Ascending aorta (tissue), 2 donors: ENCODE measurements around the gene SIRPB1. TPM values are rescaled to one million over a fixed set of nuclear protein-coding genes. Genes with fewer than 3 reads are reported as not detected.
"Not testable (repeated sequence)": the region's sequence is repeated elsewhere in the genome, so short reads cannot be mapped to it uniquely, and the experiment has no call there.

Experiments
- DNase-seq, 2 donors: peaks; one replicate each; pipeline ENCODE4 v3.0.0-alpha.2; 2019; ENCODE audit warnings: low spot score in 2 of 2
- H3K27ac ChIP-seq, 2 donors: fragments of 200-600 bp; sonication (generic); one replicate each; pipeline ENCODE4 v1.5.1; 2016 to 2017; ENCODE audit warnings: mild to moderate bottlenecking in 1 of 2
- H3K27me3 ChIP-seq: fragments of 200-600 bp; sonication (generic); one replicate; pipeline ENCODE4 v1.5.1; 2017
- H3K36me3 ChIP-seq, 2 donors: fragments of 200-600 bp; sonication (generic); one replicate each; pipeline ENCODE4 v1.5.1; 2016
- H3K4me1 ChIP-seq, 2 donors: fragments of 200-600 bp; sonication (generic); one replicate each; pipeline ENCODE4 v1.5.1; 2016 to 2017; ENCODE audit warnings: mild to moderate bottlenecking in 1 of 2
- H3K4me3 ChIP-seq, 2 donors: fragments of 200-600 bp; sonication (generic); one replicate each; pipeline ENCODE4 v1.5.1; 2016 to 2017; ENCODE audit warnings: mild to moderate bottlenecking in 1 of 2
- H3K9me3 ChIP-seq, 2 donors: fragments of 200-600 bp; sonication (generic); one replicate each; pipeline ENCODE4 v1.5.1; 2016
- intact Hi-C: fragments of 100-400 bp; cut with DNase I; formaldehyde crosslinking; loops from one replicate; pipeline ENCODE4 v1.15.1; 2023
- total RNA-seq: library from RNA; depleted of rRNA; stranded (reverse); fragments of >200 nt; gene quantifications from one replicate; pipeline ENCODE4 v1.1.0, GENCODE V29; 2016
- TF ChIP-seq, protein P1 (sequence below), 3 experiments: fragments of 200-600 bp in 2 of 3; fragments of 450-650 bp in 1 of 3; sonication (generic) in 2 of 3; IDR thresholded peaks; one replicate each; pipeline ENCODE4 v1.5.1; 2016 to 2019; ENCODE audit warnings: antibody characterized with exemption in 3 of 3, mild to moderate bottlenecking in 1 of 3, moderate library complexity in 1 of 3

SIRPB1 gene
- total RNA-seq, 1 donor from 2014 or later = 0.43 TPM

DNA sequence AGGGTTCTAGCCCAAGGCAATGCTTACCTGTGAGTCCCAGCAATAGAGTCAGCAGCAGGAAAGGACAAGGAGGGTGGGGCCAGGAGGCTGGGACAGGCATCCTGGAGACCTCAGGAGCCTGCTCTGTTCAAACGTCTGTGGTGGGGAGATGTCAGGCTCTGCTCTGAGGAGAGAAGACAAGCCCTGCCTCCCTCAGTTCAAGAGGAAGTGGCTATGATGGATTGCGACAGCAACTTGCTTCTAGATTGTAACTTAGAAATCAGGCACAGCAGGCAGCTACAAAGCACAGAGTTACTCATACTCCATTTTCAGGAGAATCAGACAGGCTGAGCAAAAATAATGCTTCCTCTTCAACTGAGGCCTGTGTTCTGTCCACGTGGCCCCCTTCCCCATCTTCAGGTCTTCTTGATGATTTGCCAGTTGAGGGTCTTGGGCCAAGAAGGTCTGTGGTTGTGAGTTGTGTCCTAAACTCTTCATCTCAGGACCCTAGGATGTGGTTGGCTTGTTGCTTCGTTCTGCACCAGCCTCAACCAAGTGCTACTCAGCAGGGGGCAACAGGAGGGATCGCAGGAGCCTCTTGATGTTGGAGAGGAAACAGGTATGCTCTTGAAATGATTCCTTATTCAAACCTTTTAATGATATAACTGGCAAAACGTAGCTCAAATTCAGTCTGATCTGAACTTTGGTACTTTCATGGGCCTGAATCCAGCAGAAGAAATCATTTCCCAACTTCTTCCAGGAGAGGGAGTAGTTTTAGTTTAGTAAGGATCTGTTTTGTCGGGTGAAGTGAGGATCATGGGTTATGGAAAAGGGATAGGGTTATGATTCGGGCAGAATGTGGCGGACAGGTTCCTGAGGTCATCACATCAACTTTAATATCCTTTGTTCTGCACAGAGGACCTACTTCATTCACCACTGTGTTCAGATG lies 31.0 kb downstream of the SIRPB1 start:
- Histone ChIP-seq H3K4me1 (no peaks in the 10 kb centered on the region), H3K9me3 (no peaks in the 10 kb centered on the region), H3K27ac (no peak overlapping the region), H3K4me3 (no peak overlapping the region), H3K36me3 (no peaks in the 10 kb centered on the region), H3K27me3 (no peaks in the 10 kb centered on the region)
- TF ChIP-seq, protein P1, sequence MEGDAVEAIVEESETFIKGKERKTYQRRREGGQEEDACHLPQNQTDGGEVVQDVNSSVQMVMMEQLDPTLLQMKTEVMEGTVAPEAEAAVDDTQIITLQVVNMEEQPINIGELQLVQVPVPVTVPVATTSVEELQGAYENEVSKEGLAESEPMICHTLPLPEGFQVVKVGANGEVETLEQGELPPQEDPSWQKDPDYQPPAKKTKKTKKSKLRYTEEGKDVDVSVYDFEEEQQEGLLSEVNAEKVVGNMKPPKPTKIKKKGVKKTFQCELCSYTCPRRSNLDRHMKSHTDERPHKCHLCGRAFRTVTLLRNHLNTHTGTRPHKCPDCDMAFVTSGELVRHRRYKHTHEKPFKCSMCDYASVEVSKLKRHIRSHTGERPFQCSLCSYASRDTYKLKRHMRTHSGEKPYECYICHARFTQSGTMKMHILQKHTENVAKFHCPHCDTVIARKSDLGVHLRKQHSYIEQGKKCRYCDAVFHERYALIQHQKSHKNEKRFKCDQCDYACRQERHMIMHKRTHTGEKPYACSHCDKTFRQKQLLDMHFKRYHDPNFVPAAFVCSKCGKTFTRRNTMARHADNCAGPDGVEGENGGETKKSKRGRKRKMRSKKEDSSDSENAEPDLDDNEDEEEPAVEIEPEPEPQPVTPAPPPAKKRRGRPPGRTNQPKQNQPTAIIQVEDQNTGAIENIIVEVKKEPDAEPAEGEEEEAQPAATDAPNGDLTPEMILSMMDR (IDR thresholded peaks at IDR 0.05) = no peak
- DNase-seq = no peak
- intact Hi-C loops = no loop called here

DNA sequence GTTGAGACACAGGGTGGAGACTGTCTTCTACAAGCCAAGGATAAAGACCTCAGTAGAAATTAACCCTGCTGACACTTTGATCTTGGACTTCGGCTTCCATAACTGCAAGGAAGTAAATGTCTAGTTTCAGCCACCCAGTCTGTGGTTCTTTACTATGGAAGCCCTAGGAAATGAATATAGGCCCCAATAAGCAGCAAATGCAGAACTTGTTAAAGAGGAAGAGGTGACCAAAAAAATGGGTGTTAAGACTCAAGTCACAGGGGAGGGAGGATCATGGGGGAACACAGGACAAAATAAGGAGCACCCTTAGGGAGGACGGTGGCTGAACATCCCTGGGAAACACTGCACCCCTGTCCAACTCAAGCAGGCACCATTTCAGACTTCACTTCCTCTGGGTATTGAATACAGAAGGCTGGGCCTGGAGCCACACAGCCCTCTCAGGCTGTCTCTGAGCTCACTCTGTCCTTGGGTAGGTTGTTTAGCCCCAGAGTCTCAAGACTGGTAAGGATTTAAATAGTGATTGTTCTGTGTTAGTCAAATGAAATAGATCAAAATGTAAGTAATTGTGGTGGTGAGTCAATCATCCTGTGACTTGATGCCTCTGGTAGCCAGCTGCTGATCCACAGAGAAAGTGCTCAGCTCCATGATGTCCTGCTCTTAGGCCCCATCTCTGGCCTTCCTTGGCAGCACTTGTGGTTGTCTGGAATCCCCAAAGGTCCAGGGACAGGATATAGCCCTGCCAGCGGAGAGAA lies 31.9 kb downstream of the SIRPB1 start:
- no peak overlapping the region for H3K4me3 ChIP-seq
- H3K27me3 ChIP-seq = no peaks in the 10 kb centered on the region
- H3K4me1 ChIP-seq = no peaks in the 10 kb centered on the region
- DNase-seq = no peak
- H3K9me3 ChIP-seq = no peaks in the 10 kb centered on the region
- intact Hi-C loops = no loop called here
- TF ChIP-seq, protein P1 (IDR thresholded peaks at IDR 0.05) = no peak
- no peaks in the 10 kb centered on the region for H3K36me3 ChIP-seq
- no peak overlapping the region for H3K27ac ChIP-seq

DNA sequence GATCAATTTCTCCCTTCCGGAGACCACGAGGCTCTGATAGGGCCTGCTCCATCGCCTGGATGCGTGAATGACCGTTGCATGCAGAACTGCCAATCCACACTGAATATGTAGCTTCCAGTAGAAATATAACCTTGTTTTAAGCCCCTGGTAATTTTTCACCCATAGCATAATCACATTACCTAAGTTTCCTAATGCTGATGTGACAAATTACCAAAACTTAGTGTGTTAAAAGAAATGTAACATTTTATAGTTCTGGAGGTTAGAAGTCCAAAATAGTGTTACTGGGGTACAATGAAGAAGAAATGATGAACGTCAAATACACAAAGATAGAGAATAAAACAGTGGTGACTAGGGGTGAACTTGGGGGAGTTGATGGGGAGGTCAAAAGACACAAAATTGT lies 40.3 kb downstream of the SIRPB1 start:
- TF ChIP-seq, protein P1 (IDR thresholded peaks at IDR 0.05) = no peak
- H3K27me3 ChIP-seq = no peaks in the 10 kb centered on the region
- no peaks in the 10 kb centered on the region for H3K4me1 ChIP-seq
- H3K27ac ChIP-seq = no peak overlapping the region
- H3K4me3 ChIP-seq = no peak overlapping the region
- no peak for DNase-seq
- no peaks in the 10 kb centered on the region for H3K9me3 ChIP-seq
- intact Hi-C loops = loop anchor here (5.0 kb wide), 1 partner anchor 38 kb away; no protein-coding TSS in a partner anchor
- no peaks in the 10 kb centered on the region for H3K36me3 ChIP-seq

DNA sequence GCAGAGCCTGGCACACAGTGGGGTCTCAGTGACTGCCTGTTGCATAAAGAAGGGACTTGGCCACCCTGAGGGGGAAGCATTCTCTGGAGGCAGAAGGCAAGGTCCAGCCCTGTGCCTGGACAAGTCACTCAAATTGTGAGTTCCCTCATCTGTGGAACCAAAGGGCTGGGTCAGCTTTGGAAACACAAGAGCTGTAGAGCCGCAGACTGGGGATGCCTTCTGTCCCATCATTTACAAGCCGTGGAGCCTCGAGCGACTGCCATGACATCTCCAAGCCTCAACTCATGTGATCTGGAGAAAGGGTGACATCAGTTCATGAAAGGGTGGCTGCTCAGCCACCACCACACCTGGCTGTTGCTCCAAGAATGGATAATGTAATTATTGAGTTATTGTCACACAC lies 41.9 kb downstream of the SIRPB1 start:
- TF ChIP-seq, protein P1 (IDR thresholded peaks at IDR 0.05) = no peak
- Histone ChIP-seq H3K4me3 (no peak overlapping the region), H3K36me3 (no peaks in the 10 kb centered on the region), H3K27ac (no peak overlapping the region), H3K4me1 (no peaks in the 10 kb centered on the region), H3K9me3 (no peaks in the 10 kb centered on the region), H3K27me3 (no peaks in the 10 kb centered on the region)
- DNase-seq = no peak
- intact Hi-C loops = loop anchor here (5.0 kb wide), 1 partner anchor 39 kb away; no protein-coding TSS in a partner anchor

DNA sequence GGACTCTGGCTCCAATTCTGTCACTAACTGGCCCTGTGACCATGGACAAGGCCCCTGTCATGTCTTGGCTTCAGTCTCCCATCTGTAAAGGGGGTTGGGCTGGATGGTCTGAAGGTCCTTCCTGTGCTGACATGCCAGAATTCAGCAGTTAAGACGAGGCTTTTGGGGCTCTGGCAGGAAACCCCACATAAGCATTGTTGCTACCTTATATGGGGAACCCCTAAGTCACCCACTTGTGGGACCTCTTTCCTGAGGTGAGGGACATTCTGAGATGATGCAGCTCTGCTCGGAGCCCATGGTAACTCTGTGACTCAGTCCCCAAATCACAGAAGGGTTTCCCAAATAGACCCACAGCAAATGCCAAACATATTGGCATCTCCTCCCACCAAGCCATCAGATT lies 42.5 kb downstream of the SIRPB1 start:
- not testable (repeated sequence) for H3K4me3 ChIP-seq, H3K27me3 ChIP-seq, H3K27ac ChIP-seq, H3K9me3 ChIP-seq, H3K36me3 ChIP-seq, DNase-seq, H3K4me1 ChIP-seq
- intact Hi-C loops = loop anchor here (5.0 kb wide), 1 partner anchor 40 kb away; no protein-coding TSS in a partner anchor

DNA sequence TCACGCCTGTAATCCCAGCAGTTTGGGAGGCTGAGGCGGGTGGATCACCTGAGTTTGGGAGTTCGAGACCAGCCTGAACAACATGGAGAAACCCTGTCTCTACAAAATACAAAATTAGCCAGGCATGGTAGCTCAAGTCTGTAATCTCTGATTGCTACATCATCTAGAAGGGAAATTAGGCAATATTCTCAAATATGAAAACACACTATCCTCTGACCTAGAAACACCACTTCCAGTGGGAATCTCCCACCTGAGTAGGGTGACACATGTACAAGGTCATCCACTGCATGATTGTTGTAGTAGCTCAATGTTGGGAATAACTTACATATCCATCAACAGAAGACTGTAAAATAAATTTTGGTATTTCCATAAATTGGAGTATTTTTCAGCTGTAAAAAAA lies 43.2 kb downstream of the SIRPB1 start:
- Histone ChIP-seq H3K4me1 (no peaks in the 10 kb centered on the region), H3K9me3 (no peaks in the 10 kb centered on the region), H3K4me3 (no peak overlapping the region), H3K27ac (no peak overlapping the region), H3K27me3 (no peaks in the 10 kb centered on the region), H3K36me3 (no peaks in the 10 kb centered on the region)
- TF ChIP-seq, protein P1 (IDR thresholded peaks at IDR 0.05) = no peak
- intact Hi-C loops = loop anchor here (5.0 kb wide), 1 partner anchor 41 kb away; no protein-coding TSS in a partner anchor
- no peak for DNase-seq

DNA sequence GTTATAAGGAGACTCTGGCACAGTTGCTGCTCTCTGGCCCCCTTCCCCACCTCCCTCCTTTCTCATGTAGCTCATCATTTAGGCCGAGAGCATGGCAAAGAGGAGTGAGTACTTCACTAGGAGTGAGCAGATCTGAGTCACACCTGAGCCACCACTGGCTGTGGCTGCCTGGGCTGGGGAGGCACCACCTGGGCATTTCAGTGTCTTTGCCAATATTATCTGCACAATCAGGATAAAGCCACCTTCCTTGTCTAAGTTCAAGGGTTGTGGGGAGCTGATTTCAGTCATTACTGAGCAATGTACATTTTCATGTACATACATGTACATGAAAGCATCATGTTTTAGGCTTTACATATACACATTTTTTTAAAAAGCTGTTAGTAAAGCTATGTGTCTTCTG lies 43.8 kb downstream of the SIRPB1 start:
- H3K36me3 ChIP-seq, H3K27me3 ChIP-seq, DNase-seq, H3K4me1 ChIP-seq, H3K9me3 ChIP-seq, H3K4me3 ChIP-seq, H3K27ac ChIP-seq: not testable (repeated sequence)
- intact Hi-C loops = loop anchor here (5.0 kb wide), 1 partner anchor 41 kb away; no protein-coding TSS in a partner anchor

DNA sequence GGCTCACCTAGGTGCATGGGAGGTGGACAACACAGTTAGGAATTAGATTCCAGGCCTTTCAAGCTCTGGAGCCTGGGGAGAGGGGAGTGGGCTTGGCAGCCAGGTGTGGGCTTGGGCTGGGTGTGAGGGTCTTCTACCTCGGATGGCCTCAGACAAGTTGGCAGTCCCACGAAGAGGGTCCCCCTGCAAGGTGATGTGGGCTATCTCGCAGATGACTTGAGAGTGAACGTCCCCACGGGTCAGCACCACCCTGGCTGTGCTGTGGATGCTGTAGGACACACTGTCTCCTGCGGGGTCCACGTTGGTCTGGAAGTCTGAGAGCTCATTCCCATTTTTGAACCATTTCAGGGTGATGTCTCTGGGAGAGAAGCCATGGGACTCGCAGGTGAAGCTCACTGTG lies 48.2 kb downstream of the SIRPB1 start:
- H3K36me3 ChIP-seq, H3K9me3 ChIP-seq, intact Hi-C loops, H3K4me1 ChIP-seq, H3K27me3 ChIP-seq, H3K27ac ChIP-seq, H3K4me3 ChIP-seq, DNase-seq: not testable (repeated sequence)
